ENCODE results near the gene STK38. TPM values are rescaled to one million over a fixed set of nuclear protein-coding genes. Genes with fewer than 3 reads are reported as not detected.

STK38 gene
- total and polyA plus RNA-seq, 2 of the 8 experiments (the other 6 are each of a cell fraction or from before 2014, with no cell fraction given), result 8.1 to 19.8 TPM

- TF ChIP-seq BRCA1 (IDR thresholded peaks at IDR 0.05; ENCODE audit: low read depth, low read length), result no peak
- no peak for TF ChIP-seq PHF8 (conservative IDR thresholded peaks at IDR 0.05; ENCODE audit: low read depth, low read length)
- no peak for TF ChIP-seq BCL11A (IDR thresholded peaks at IDR 0.05; ENCODE audit: low read depth in 2 of 2, low read length in 2 of 2)
- TF ChIP-seq MAFK (IDR thresholded peaks at IDR 0.05; ENCODE audit: low read depth, low read length), result no peak
- no peak for TF ChIP-seq SUZ12 (IDR thresholded peaks at IDR 0.05; ENCODE audit: low read length)
- TF ChIP-seq CBX8 (IDR thresholded peaks at IDR 0.05; ENCODE audit: borderline replicate concordance, low read depth, low read length), result no peak
- TF ChIP-seq SIRT6 (IDR thresholded peaks at IDR 0.05; ENCODE audit: low read length), result no peak
These were observed 36.9 kb downstream of the STK38 start (continued) for GRCh38 chr6:36510365-36510764.

Data from H1 (cell line).